ENCODE results near the gene SBK3.
"Not testable (repeated sequence)": the region's sequence is repeated elsewhere in the genome, so short reads cannot be mapped to it uniquely, and the experiment has no call there.

The SBK3 gene

DNA sequence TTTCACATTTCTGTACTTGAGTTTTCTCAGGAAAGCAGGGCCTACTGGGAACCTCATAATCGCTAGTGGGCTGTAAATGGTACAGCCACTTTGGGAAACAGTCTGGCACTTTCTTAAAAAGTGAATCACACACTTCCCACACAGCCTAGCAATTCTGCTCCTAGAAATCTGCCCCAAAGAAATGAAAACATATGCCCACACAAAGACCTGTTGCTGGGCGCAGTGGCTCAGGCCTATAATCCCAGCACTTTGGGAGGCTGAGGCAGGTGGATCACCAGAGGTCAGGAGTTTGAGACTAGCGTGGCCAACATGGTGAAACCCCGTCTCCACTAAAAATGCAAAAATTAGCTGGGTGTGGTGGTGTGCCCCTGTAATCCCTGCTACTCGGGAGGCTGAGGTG is 24.1 kb upstream of the SBK3 start:
- H3K4me3 ChIP-seq (ENCODE audit: low read depth, low read length); H3K9me3 ChIP-seq (ENCODE audit: control insufficient read depth, insufficient read depth, low read depth, low read length); H3K4me1 ChIP-seq (ENCODE audit: control insufficient read depth, insufficient read depth, low read length); H3K27ac ChIP-seq (ENCODE audit: extremely low read depth, low read depth, low read length); CTCF ChIA-PET; H3K36me3 ChIP-seq (ENCODE audit: control insufficient read depth in 2 of 2, insufficient read depth in 1 of 2, low read length in 2 of 2): not testable (repeated sequence)
- POLR2A ChIA-PET, result interaction anchor here (1.0 kb wide), 1 partner anchor 35 kb away, joined by 6 read pairs; no protein-coding TSS in a partner anchor
- peak; percentile 47 for TF ChIP-seq SCRT2 (tag by site-specific recombination; IDR thresholded peaks at IDR 0.05)
- TF ChIP-seq ZNF140 (tag by site-specific recombination; IDR thresholded peaks at IDR 0.05), result peak; percentile 92

DNA sequence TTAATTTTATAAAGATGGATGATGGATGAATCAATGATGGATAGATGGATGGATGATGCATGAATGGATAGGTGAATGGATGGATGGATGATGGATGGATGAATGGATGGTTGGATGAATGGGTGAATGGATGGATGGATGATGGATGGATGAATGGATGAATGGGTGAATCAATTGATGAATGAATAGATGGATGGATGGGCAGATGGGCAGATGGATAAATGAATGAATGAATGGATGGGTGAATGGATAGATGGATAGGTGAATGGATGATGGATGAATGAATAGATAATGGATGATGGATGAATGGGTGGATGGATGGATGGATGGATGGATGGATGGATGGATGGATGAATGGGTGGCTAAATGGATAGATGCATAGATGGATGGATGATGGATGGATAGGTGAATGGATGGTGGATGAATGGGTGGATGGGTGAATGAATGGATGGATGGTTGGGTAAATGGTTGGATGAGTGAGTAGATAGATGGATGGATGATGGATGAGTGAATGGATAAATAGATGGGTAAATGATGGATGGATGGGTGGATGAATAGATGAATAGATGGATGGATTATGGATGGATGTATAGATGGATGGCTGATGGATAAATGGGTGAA is 22.5 kb upstream of the SBK3 start:
- no peak for TF ChIP-seq ZNF660 (tag by site-specific recombination; IDR thresholded peaks at IDR 0.05)
- no peak for TF ChIP-seq ZFP3 (tag by site-specific recombination; IDR thresholded peaks at IDR 0.05; ENCODE audit: low read depth)
- no peak for TF ChIP-seq ZNF555 (tag by site-specific recombination; conservative IDR thresholded peaks at IDR 0.05)
- TF ChIP-seq ZNF791 (tag by site-specific recombination; IDR thresholded peaks at IDR 0.05), result peak; percentile 50; the same call in 1 of the 2 replicates
- TF ChIP-seq ZNF544 (tag by site-specific recombination; IDR thresholded peaks at IDR 0.05), result 0 out of 2 replicates have a peak, but pooled peaks have one; percentile 17
- TF ChIP-seq ZNF843 (tag by site-specific recombination; IDR thresholded peaks at IDR 0.05), result no peak
- TF ChIP-seq ZNF830 (tag by site-specific recombination; IDR thresholded peaks at IDR 0.05; ENCODE audit: low read depth), result no peak
- no peak for TF ChIP-seq ZNF473 (tag by site-specific recombination; IDR thresholded peaks at IDR 0.05)
- TF ChIP-seq ZBTB17 (tag by site-specific recombination; IDR thresholded peaks at IDR 0.05), result peak; percentile 100
- TF ChIP-seq, protein P1, sequence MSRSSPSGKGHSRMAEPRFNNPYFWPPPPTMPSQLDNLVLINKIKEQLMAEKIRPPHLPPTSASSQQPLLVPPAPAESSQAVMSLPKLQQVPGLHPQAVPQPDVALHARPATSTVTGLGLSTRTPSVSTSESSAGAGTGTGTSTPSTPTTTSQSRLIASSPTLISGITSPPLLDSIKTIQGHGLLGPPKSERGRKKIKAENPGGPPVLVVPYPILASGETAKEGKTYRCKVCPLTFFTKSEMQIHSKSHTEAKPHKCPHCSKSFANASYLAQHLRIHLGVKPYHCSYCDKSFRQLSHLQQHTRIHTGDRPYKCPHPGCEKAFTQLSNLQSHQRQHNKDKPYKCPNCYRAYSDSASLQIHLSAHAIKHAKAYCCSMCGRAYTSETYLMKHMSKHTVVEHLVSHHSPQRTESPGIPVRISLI (tag by site-specific recombination; IDR thresholded peaks at IDR 0.05), result no peak
- TF ChIP-seq, protein P2, sequence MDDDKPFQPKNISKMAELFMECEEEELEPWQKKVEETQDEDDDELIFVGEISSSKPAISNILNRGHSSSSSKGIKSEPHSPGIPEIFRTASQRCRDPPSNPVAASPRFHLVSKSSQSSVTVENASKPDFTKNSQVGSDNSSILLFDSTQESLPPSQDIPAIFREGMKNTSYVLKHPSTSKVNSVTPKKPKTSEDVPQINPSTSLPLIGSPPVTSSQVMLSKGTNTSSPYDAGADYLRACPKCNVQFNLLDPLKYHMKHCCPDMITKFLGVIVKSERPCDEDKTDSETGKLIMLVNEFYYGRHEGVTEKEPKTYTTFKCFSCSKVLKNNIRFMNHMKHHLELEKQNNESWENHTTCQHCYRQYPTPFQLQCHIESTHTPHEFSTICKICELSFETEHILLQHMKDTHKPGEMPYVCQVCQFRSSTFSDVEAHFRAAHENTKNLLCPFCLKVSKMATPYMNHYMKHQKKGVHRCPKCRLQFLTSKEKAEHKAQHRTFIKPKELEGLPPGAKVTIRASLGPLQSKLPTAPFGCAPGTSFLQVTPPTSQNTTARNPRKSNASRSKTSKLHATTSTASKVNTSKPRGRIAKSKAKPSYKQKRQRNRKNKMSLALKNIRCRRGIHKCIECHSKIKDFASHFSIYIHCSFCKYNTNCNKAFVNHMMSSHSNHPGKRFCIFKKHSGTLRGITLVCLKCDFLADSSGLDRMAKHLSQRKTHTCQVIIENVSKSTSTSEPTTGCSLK (tag by site-specific recombination; IDR thresholded peaks at IDR 0.05), result no peak
- 0 out of 2 replicates have a peak, but pooled peaks have one; percentile 61 for TF ChIP-seq ZNF169 (tag by site-specific recombination; IDR thresholded peaks at IDR 0.05)
- TF ChIP-seq ZNF76 (tag by site-specific recombination; IDR thresholded peaks at IDR 0.05; ENCODE audit: borderline replicate concordance, low read depth), result no peak
- TF ChIP-seq KLF10 (tag by site-specific recombination; IDR thresholded peaks at IDR 0.05), result no peak
- TF ChIP-seq ZNF114 (tag by site-specific recombination; IDR thresholded peaks at IDR 0.05), result 0 out of 2 replicates have a peak, but pooled peaks have one; percentile 85
- no peak for TF ChIP-seq ZSCAN30 (tag by site-specific recombination; IDR thresholded peaks at IDR 0.05)
- no peak for TF ChIP-seq ZNF707 (tag by site-specific recombination; IDR thresholded peaks at IDR 0.05)
- TF ChIP-seq ZNF366 (tag by site-specific recombination; conservative IDR thresholded peaks at IDR 0.05), result peak; percentile 98
- 0 out of 2 replicates have a peak, but pooled peaks have one; percentile 52 for TF ChIP-seq ZNF311 (tag by site-specific recombination; IDR thresholded peaks at IDR 0.05; ENCODE audit: borderline replicate concordance)
- TF ChIP-seq, protein P3, sequence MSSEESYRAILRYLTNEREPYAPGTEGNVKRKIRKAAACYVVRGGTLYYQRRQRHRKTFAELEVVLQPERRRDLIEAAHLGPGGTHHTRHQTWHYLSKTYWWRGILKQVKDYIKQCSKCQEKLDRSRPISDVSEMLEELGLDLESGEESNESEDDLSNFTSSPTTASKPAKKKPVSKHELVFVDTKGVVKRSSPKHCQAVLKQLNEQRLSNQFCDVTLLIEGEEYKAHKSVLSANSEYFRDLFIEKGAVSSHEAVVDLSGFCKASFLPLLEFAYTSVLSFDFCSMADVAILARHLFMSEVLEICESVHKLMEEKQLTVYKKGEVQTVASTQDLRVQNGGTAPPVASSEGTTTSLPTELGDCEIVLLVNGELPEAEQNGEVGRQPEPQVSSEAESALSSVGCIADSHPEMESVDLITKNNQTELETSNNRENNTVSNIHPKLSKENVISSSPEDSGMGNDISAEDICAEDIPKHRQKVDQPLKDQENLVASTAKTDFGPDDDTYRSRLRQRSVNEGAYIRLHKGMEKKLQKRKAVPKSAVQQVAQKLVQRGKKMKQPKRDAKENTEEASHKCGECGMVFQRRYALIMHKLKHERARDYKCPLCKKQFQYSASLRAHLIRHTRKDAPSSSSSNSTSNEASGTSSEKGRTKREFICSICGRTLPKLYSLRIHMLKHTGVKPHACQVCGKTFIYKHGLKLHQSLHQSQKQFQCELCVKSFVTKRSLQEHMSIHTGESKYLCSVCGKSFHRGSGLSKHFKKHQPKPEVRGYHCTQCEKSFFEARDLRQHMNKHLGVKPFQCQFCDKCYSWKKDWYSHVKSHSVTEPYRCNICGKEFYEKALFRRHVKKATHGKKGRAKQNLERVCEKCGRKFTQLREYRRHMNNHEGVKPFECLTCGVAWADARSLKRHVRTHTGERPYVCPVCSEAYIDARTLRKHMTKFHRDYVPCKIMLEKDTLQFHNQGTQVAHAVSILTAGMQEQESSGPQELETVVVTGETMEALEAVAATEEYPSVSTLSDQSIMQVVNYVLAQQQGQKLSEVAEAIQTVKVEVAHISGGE (tag by site-specific recombination; conservative IDR thresholded peaks at IDR 0.05; ENCODE audit: low read depth), result no peak
- ChIA-PET POLR2A (no interaction called here), CTCF (no interaction called here)

More for the DNA sequence above, 22.5 kb upstream of the SBK3 start:
- Histone ChIP-seq H3K27ac (ENCODE audit: extremely low read depth, low read depth, low read length) (no peak overlapping the region), H3K4me3 (ENCODE audit: low read depth, low read length) (no peak overlapping the region), H3K9me3 (ENCODE audit: control insufficient read depth, insufficient read depth, low read depth, low read length) (no peaks in the 10 kb centered on the region), H3K36me3 (ENCODE audit: control insufficient read depth in 2 of 2, insufficient read depth in 1 of 2, low read length in 2 of 2) (no peaks in the 10 kb centered on the region), H3K4me1 (ENCODE audit: control insufficient read depth, insufficient read depth, low read length) (no peaks in the 10 kb centered on the region)
